Activated naive CD8-positive, alpha-beta T cell treated with anti-CD3 and anti-CD28 coated beads, Interleukin-2, amount 50 U/mL, for 24 hours (primary cell): ENCODE data around the gene LDLRAD4.
A peak's percentile ranks its signal among the peaks of the same experiment; 100 is the strongest.

ENCODE experiments used
- ATAC-seq: fragments of 150-1000 bp; cut with Tn5 transposase; one replicate; pipeline ENCODE4 v1.10.0; 2021
- DNase-seq: peaks from one replicate; pipeline ENCODE4 v3.0.0; 2021
- H3K27ac Mint-ChIP-seq: one replicate; pipeline ENCODE4 v1.8.0; 2021; ENCODE audit warnings: mild to moderate bottlenecking, mixed read lengths
- H3K27me3 Mint-ChIP-seq: one replicate; pipeline ENCODE4 v1.8.0; 2021; ENCODE audit warnings: mixed read lengths
- H3K36me3 Mint-ChIP-seq: one replicate; pipeline ENCODE4 v1.8.0; 2021; ENCODE audit warnings: low read depth, mixed read lengths
- H3K4me1 Mint-ChIP-seq: one replicate; pipeline ENCODE4 v1.8.0; 2021; ENCODE audit warnings: mixed read lengths
- H3K4me3 Mint-ChIP-seq: one replicate; pipeline ENCODE4 v1.8.0; 2021; ENCODE audit warnings: mild to moderate bottlenecking, moderate library complexity, mixed read lengths
- H3K9me3 Mint-ChIP-seq: one replicate; pipeline ENCODE4 v1.8.0; 2021; ENCODE audit warnings: mixed read lengths

LDLRAD4 gene

GRCh38 chr18:13281406-13281805, 62.8 kb downstream of the LDLRAD4 start:
- Mint-ChIP-seq H3K9me3 (peaks cover 4% of the 10 kb centered on the region), H3K4me3 (no peak overlapping the region), H3K27ac (no peak overlapping the region), H3K36me3 (peaks cover 5% of the 10 kb centered on the region), H3K4me1 (peaks cover 86% of the 10 kb centered on the region), H3K27me3 (no peaks in the 10 kb centered on the region)
- ATAC-seq, result no peak
- DNase-seq, result no peak

GRCh38 chr18:13283746-13284145, 65.2 kb downstream of the LDLRAD4 start:
- peaks cover 74% of the 10 kb centered on the region for H3K4me1 Mint-ChIP-seq
- H3K27ac Mint-ChIP-seq, result peak overlapping the region; percentile 61
- no peak overlapping the region for H3K4me3 Mint-ChIP-seq
- no peaks in the 10 kb centered on the region for H3K27me3 Mint-ChIP-seq
- peaks cover 2% of the 10 kb centered on the region for H3K36me3 Mint-ChIP-seq
- ATAC-seq, result no peak
- peaks cover under 1% of the 10 kb centered on the region for H3K9me3 Mint-ChIP-seq
- no peak for DNase-seq

- H3K36me3 Mint-ChIP-seq, result peaks cover 2% of the 10 kb centered on the region
- ATAC-seq (peak; percentile 76), DNase-seq (peak; percentile 52)
- peak overlapping the region; percentile 21 for H3K4me3 Mint-ChIP-seq
- no peaks in the 10 kb centered on the region for H3K27me3 Mint-ChIP-seq
- peaks cover 74% of the 10 kb centered on the region for H3K4me1 Mint-ChIP-seq
- H3K9me3 Mint-ChIP-seq, result no peaks in the 10 kb centered on the region
- H3K27ac Mint-ChIP-seq, result peak overlapping the region; percentile 48
Measured at GRCh38 chr18:13284330-13285027, 65.9 kb downstream of the LDLRAD4 start.

- H3K36me3 Mint-ChIP-seq, result peaks cover 2% of the 10 kb centered on the region
- no peaks in the 10 kb centered on the region for H3K9me3 Mint-ChIP-seq
- DNase-seq, result no peak
- ATAC-seq, result no peak
- no peak overlapping the region for H3K27ac Mint-ChIP-seq
- H3K4me3 Mint-ChIP-seq, result no peak overlapping the region
- no peaks in the 10 kb centered on the region for H3K27me3 Mint-ChIP-seq
- peaks cover 74% of the 10 kb centered on the region for H3K4me1 Mint-ChIP-seq
Measured at GRCh38 chr18:13285874-13286273, 67.3 kb downstream of the LDLRAD4 start.

GRCh38 chr18:13286456-13287125, 68.0 kb downstream of the LDLRAD4 start:
- H3K27me3 Mint-ChIP-seq, result no peaks in the 10 kb centered on the region
- H3K36me3 Mint-ChIP-seq, result peaks cover 2% of the 10 kb centered on the region
- no peak for DNase-seq
- no peak for ATAC-seq
- H3K4me1 Mint-ChIP-seq, result peaks cover 79% of the 10 kb centered on the region
- H3K4me3 Mint-ChIP-seq, result no peak overlapping the region
- no peak overlapping the region for H3K27ac Mint-ChIP-seq
- H3K9me3 Mint-ChIP-seq, result no peaks in the 10 kb centered on the region

GRCh38 chr18:13287372-13287771, 68.8 kb downstream of the LDLRAD4 start:
- Mint-ChIP-seq H3K9me3 (no peaks in the 10 kb centered on the region), H3K27me3 (no peaks in the 10 kb centered on the region), H3K36me3 (peaks cover 2% of the 10 kb centered on the region), H3K27ac (no peak overlapping the region), H3K4me1 (peaks cover 78% of the 10 kb centered on the region), H3K4me3 (no peak overlapping the region)
- no peak for ATAC-seq
- DNase-seq, result no peak

- Mint-ChIP-seq H3K27me3 (no peaks in the 10 kb centered on the region), H3K27ac (no peak overlapping the region), H3K4me1 (peaks cover 67% of the 10 kb centered on the region), H3K9me3 (no peaks in the 10 kb centered on the region), H3K36me3 (peaks cover 2% of the 10 kb centered on the region), H3K4me3 (no peak overlapping the region)
- DNase-seq (peak; percentile 51), ATAC-seq (peak; percentile 63)
Measured at GRCh38 chr18:13288509-13289133, 70.1 kb downstream of the LDLRAD4 start.

- Mint-ChIP-seq H3K27ac (no peak overlapping the region), H3K4me3 (no peak overlapping the region), H3K36me3 (no peaks in the 10 kb centered on the region), H3K9me3 (no peaks in the 10 kb centered on the region), H3K27me3 (no peaks in the 10 kb centered on the region), H3K4me1 (peaks cover 62% of the 10 kb centered on the region)
- ATAC-seq, result no peak
- no peak for DNase-seq
Measured at GRCh38 chr18:13289481-13290205, 71.1 kb downstream of the LDLRAD4 start.

- H3K4me3 Mint-ChIP-seq, result no peak overlapping the region
- peak overlapping the region; percentile 24 for H3K27ac Mint-ChIP-seq
- no peaks in the 10 kb centered on the region for H3K36me3 Mint-ChIP-seq
Measured at GRCh38 chr18:13290856-13291271, 72.3 kb downstream of the LDLRAD4 start.

GRCh38 chr18:13291299-13291698, 72.7 kb downstream of the LDLRAD4 start:
- no peak overlapping the region for H3K4me3 Mint-ChIP-seq
- H3K9me3 Mint-ChIP-seq, result no peaks in the 10 kb centered on the region
- H3K27me3 Mint-ChIP-seq, result no peaks in the 10 kb centered on the region
- H3K4me1 Mint-ChIP-seq, result peaks cover 51% of the 10 kb centered on the region
- ATAC-seq, result no peak
- no peak for DNase-seq
- no peaks in the 10 kb centered on the region for H3K36me3 Mint-ChIP-seq
- no peak overlapping the region for H3K27ac Mint-ChIP-seq

More at GRCh38 chr18:13290856-13291271, 72.3 kb downstream of the LDLRAD4 start:
- H3K27me3 Mint-ChIP-seq, result no peaks in the 10 kb centered on the region
- ATAC-seq, result peak; percentile 70
- H3K4me1 Mint-ChIP-seq, result peaks cover 54% of the 10 kb centered on the region
- no peaks in the 10 kb centered on the region for H3K9me3 Mint-ChIP-seq
- DNase-seq, result no peak

GRCh38 chr18:13291745-13292447, 73.3 kb downstream of the LDLRAD4 start:
- Mint-ChIP-seq H3K9me3 (no peaks in the 10 kb centered on the region), H3K27ac (no peak overlapping the region), H3K4me1 (peaks cover 54% of the 10 kb centered on the region), H3K27me3 (no peaks in the 10 kb centered on the region), H3K36me3 (no peaks in the 10 kb centered on the region), H3K4me3 (no peak overlapping the region)
- ATAC-seq, result no peak
- no peak for DNase-seq

GRCh38 chr18:13292736-13293135, 74.2 kb downstream of the LDLRAD4 start:
- ATAC-seq (no peak), DNase-seq (no peak)
- Mint-ChIP-seq H3K27ac (no peak overlapping the region), H3K36me3 (no peaks in the 10 kb centered on the region), H3K4me1 (peaks cover 56% of the 10 kb centered on the region), H3K27me3 (no peaks in the 10 kb centered on the region), H3K9me3 (no peaks in the 10 kb centered on the region), H3K4me3 (no peak overlapping the region)

GRCh38 chr18:13294309-13294708, 75.7 kb downstream of the LDLRAD4 start:
- no peak overlapping the region for H3K4me3 Mint-ChIP-seq
- H3K36me3 Mint-ChIP-seq, result no peaks in the 10 kb centered on the region
- ATAC-seq, result no peak
- no peaks in the 10 kb centered on the region for H3K9me3 Mint-ChIP-seq
- no peaks in the 10 kb centered on the region for H3K27me3 Mint-ChIP-seq
- H3K4me1 Mint-ChIP-seq, result peaks cover 43% of the 10 kb centered on the region
- no peak overlapping the region for H3K27ac Mint-ChIP-seq
- no peak for DNase-seq

GRCh38 chr18:13295894-13296293, 77.3 kb downstream of the LDLRAD4 start:
- Mint-ChIP-seq H3K4me1 (peaks cover 27% of the 10 kb centered on the region), H3K27me3 (no peaks in the 10 kb centered on the region), H3K27ac (no peak overlapping the region), H3K9me3 (no peaks in the 10 kb centered on the region), H3K4me3 (no peak overlapping the region), H3K36me3 (no peaks in the 10 kb centered on the region)
- DNase-seq (no peak), ATAC-seq (no peak)
